GM12891 (cell line): ENCODE results near the gene F12.

Experiments used
- DNase-seq: peaks from one replicate; pipeline ENCODE4 v3.0.0; 2011; ENCODE audit warnings: low spot score; ENCODE audit not compliant: insufficient read length
- FAIRE-seq: peaks from 2 replicates; lab custom pipeline; 2011; peaks lifted over from hg19 to GRCh38; lab: Jason Lieb, UNC
- PAX5 ChIP-seq: IDR thresholded peaks from 2 replicates; pipeline ENCODE4 v1.6.1; 2011; ENCODE audit warnings: low read length, moderate library complexity, mild to moderate bottlenecking; ENCODE audit not compliant: insufficient read depth, severe bottlenecking
- POLR2A ChIP-seq: IDR thresholded peaks from 2 replicates; pipeline ENCODE4 v1.6.1; 2011; ENCODE audit warnings: low read depth, low read length, control low read depth
- POLR2AphosphoS5 ChIP-seq: IDR thresholded peaks from 2 replicates; pipeline ENCODE4 v1.6.1; 2011; ENCODE audit warnings: low read depth, low read length, control low read depth
- POU2F2 ChIP-seq: IDR thresholded peaks from 2 replicates; pipeline ENCODE4 v1.6.1; 2011; ENCODE audit warnings: low read depth, mild to moderate bottlenecking, control low read depth, low read length, moderate library complexity
- SPI1 ChIP-seq: IDR thresholded peaks from 2 replicates; pipeline ENCODE4 v1.6.1; 2011; ENCODE audit warnings: low read depth, low read length, control low read depth
- TAF1 ChIP-seq: IDR thresholded peaks from 2 replicates; pipeline ENCODE4 v1.6.1; 2011; ENCODE audit warnings: low read depth, low read length, control low read depth

The F12 gene

DNA sequence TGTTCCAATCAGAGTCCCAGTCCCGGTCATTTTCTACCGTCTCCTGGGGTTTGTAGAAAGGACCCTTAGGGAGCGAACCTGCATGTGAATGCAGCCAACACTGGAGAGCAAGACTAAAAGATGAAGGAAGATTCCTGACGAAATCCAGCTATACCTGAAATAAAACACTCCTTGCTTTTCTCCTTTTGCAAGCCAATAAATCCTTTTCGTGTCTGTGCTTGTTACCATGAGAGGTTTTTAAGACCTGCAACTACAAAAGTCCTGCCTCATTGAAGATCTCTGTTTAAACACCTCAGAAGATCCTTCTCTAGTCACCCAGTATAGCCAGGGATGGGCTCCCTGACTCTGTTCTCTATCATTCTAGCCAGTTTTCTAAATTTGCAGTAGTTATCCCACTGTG, 35.2 kb downstream of the F12 start:
- TF ChIP-seq POLR2A = no peak
- TF ChIP-seq POLR2AphosphoS5 = no peak
- TF ChIP-seq TAF1 = no peak
- TF ChIP-seq PAX5 = no peak
- TF ChIP-seq POU2F2 = no peak
- no peak for FAIRE-seq

DNA sequence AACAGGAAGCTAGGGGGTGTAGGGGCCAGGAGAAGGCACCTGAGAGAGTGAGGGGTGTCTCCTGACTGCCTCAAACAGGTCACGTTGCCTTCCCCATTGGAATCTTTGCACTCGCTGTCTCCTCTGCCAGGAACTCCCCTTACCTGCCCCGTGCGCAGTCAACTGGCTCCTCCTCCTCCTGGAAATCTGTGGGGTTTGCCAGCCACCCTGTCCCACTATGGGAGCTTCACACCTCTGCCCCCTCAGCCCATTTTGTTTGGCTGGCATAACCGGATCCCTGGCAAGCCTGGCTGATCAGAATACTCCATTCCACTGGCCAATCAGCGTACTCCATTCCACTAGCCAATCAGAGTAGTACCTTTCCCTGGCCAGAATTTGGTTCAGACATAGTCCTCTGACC, 35.6 kb downstream of the F12 start:
- DNase-seq (no peak), FAIRE-seq (no peak)
- TF ChIP-seq POLR2A = no peak
- no peak for TF ChIP-seq SPI1
- no peak for TF ChIP-seq TAF1
- no peak for TF ChIP-seq PAX5
- TF ChIP-seq POU2F2 = no peak
- TF ChIP-seq POLR2AphosphoS5 = no peak

More for the DNA sequence above, 35.2 kb downstream of the F12 start:
- DNase-seq = no peak

DNA sequence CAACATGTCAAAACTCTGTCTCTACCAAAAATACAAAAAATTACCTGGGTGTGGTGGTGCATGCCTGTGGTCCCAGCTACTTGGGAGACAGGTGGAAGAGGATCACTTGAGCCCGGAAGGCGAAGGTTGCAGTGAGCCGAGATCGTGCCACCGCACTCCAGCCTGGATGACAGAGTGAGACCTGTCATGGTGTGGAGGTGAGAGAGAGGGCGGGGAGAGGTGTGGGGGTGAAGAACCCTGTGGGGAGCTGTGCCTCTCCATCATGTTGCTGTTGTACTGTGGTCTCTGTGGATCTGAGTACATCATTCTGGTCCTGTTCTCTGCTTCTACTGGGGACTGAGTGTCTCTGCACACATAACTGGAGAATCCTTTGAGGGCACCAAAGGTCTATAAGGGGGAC, 36.5 kb downstream of the F12 start:
- DNase-seq (no peak), FAIRE-seq (no peak)
- TF ChIP-seq PAX5 (no peak), POLR2AphosphoS5 (no peak), SPI1 (no peak), POLR2A (no peak), TAF1 (no peak), POU2F2 (no peak)

DNA sequence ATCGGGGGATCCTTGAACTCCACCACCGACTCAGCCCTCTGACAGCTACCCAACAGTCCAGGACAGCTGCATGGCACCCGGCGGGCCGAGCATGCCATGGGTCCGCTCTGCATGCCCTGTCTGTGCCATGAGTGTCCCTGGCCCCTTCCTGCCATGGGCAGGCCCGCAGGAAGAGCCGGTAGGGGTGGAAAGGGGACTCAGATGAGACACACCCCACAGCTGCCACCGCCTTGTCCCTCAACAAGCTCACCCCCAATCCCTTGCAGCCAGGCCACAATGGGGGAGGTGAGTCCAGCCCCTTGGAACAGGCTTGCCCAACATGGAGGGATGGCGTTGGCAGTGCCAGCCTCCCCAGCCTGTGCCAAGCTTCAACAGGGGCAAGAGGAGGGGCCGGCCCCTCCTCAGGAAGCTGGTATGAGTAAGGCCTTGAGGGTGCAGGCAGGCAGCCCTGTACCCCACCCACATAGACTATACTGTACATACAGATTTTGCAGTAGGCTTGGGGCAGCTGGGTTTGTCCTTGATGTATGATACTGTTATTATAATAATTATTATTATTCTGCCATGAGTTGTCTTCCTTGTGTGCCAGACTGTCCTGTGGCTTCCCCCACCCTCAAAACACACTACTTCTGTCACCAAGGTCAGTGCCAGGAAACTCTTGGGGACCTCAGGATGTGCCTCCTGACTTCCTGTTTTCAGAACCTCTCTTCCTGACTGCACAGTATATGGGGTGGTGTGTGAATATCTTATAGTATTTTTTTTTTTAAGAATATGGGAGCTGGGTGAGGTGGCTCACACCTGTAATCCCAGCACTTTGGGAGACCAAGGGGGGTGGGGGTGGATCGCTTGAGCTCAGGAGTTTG, 37.1 kb downstream of the F12 start:
- FAIRE-seq = no peak
- peak; percentile 50 for TF ChIP-seq SPI1
- TF ChIP-seq POLR2AphosphoS5 = no peak
- no peak for TF ChIP-seq POU2F2
- no peak for TF ChIP-seq TAF1
- no peak for TF ChIP-seq POLR2A
- no peak for DNase-seq

DNA sequence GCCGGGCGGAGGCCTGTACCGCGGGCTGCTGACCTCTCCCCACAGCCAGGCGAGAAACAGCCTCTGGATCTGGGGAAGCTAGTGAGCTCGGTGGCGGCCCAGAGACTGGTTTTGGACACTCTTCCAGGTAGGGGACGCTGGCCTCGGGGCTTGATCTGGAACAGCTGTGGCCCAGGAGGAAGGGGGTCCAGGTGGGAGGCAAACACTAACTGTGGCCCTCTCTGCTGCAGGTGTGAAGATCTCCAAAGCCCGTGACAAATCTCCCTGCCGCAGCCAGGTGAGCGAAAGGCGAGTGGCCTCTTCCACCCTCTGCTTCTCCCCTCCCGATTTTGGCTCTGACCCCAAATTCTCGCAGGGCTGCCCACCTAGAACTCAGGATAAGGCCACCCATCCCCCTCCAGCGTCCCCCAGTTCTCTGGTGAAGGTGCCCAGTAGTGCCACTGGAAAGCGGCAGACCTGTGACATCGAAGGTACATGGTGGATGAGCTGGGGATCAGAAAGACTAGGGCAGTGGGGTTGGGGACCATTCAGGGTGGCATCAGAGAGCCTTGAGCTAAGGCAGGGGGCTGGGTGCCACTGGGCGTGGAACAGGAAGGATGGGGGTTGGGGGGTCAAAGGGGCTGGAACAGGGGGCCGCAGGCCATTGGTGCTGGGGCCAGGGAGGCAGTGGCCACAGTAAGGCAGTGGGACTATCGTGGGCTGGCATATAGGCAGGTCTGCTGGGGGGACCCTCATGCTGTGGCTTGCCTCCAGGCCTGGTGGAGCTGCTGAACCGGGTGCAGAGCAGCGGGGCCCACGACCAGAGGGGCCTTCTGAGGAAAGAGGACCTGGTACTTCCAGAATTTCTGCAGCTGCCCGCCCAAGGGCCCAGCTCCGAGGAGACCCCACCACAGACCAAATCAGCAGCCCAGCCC, 38.0 kb downstream of the F12 start:
- no peak for DNase-seq
- TF ChIP-seq POU2F2 = no peak
- no peak for TF ChIP-seq TAF1

DNA sequence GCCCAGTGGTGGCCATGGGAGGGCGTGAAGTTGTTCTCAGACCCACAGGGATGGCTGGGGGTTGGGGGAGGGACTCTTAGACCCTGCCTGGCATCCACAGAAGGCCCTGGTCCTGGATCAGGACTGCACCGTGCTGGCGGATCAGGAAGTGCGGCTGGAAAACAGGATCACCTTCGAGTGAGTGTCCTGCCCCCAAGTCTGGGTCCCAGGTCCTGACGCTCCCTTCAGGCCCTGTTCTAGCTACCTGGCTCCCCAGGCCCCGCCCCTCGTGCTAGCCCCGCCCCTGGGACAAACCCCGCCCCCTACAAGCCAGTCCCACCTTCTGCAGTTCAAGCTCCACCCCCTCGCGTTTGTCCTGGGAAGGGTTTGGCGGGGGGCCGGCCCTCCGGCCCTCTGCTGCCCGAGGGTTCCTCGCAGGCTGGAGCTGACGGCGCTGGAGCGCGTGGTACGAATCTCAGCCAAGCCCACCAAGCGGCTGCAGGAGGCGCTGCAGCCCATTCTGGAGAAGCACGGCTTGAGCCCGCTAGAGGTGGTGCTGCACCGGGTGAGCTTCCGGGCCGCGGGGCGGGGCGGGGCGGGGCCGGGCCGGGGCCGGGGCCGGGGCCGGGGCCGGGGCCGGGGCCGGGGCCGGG, 38.8 kb downstream of the F12 start:
- TF ChIP-seq POLR2AphosphoS5 (no peak), TAF1 (no peak), PAX5 (no peak), POU2F2 (no peak), SPI1 (no peak), POLR2A (no peak)
- FAIRE-seq = peak; percentile 94
- DNase-seq = peak; percentile 81

More for the DNA sequence above, 38.0 kb downstream of the F12 start:
- FAIRE-seq = no peak

DNA sequence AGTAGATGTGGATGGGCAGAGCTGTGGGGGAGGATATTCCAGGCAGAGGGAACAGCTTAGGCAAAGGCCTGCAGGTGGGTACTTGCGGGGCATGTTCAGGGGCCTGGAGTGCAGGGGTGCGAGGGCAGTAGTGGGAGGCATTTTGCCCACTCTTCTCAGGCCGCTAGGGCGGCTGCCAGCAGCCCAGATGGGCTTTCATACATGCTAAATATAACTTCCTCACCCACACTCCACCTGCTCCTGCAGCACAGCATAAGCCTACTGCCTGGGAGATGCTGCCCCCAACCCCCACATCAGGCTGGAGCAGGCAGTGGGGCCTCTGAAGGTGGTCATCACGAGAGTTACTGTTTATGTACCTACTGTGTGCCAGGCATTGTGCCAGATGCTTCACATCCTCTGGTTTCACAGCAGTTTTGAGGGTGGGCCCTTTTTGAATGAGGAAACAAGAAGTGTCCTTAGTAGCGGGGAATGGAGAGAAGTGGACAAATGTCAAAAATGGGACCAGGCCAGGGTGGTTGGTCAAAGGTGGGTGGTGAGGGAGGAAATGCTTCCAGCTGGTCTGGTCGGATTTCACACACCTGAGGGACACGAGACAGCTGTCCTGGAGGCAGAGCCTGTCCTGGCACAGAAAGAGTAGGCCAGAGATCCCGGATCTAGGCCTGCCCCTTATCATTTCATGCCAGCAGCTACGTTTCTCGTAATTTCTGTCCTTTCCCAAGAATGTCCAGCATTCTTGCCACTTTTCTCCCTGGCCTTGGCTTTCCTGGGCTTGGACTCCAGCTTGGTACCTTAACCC, 39.5 kb downstream of the F12 start:
- FAIRE-seq (peak; percentile 82), DNase-seq (no peak)
- TF ChIP-seq POLR2AphosphoS5 (no peak), PAX5 (no peak), POU2F2 (no peak), POLR2A (no peak), TAF1 (no peak), SPI1 (no peak)

DNA sequence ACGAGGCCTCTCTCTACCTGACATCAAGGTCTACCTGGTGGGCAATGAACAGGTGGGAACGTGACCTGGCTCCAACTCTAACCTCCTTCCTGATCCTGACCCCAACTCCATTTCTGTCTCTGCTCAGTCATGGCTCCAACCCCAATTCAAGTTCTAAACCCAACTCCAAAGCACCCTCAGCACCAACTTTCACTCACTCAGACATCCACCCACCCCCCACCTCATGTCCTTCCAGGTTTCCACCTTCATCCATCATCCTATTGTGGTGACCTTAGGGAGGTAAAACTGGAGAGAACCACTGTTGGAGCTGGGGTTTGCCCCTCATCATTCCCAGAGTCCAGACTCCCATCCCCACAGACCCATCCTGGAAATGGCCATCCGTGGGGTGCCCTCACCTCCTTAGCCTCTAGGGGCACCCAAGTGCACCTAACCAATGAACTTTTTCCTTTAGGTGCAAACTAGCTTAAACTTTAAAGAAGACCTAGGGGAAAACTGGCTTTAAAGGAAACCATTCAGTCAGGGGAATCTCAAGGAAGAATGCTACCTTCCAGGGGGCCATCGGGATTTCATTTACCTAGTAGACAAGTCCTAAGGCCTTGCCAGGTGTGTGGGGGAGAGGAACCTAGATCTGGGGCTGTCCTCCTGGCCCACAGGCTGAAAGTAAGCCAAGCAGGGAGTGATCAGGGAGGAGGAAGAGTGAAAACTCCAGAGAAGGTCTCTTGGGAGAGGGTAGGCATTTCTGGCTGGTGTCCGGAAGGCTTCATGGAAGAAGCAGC, 40.3 kb downstream of the F12 start:
- DNase-seq = peak; percentile 64
- FAIRE-seq = peak; percentile 78
- TF ChIP-seq TAF1 = no peak
- no peak for TF ChIP-seq POU2F2
- no peak for TF ChIP-seq SPI1
- TF ChIP-seq POLR2AphosphoS5 = no peak
- TF ChIP-seq PAX5 = no peak
- TF ChIP-seq POLR2A = no peak
